Activated CD8-positive, alpha-beta T cell treated with anti-CD3 and anti-CD28 coated beads for 36 hours (primary cell): ENCODE data around the gene ST3GAL4. TPM values are rescaled to one million over a fixed set of nuclear protein-coding genes. Genes with fewer than 3 reads are reported as not detected.

Experiments used
- ATAC-seq: fragments of 200-7000 bp; cut with Tn5 transposase; one replicate; pipeline ENCODE4 v1.10.0; 2021; ENCODE audit warnings: mild to moderate bottlenecking, moderate library complexity
- CTCF ChIA-PET: fragments of 350-600 bp; sonication (Branson Sonifier 250); formaldehyde crosslinking; loops from one replicate; lab custom pipeline; 2021; ENCODE audit warnings: antibody characterized with exemption; lab: Charles Lee
- POLR2A ChIA-PET: fragments of 350-600 bp; sonication (Branson Sonifier 250); formaldehyde crosslinking; loops from one replicate; lab custom pipeline; 2021; ENCODE audit warnings: antibody characterized with exemption; lab: Charles Lee
- DNase-seq: peaks from one replicate; pipeline ENCODE4 v3.0.0-alpha.2; 2020
- H3K27ac Mint-ChIP-seq: one replicate; pipeline ENCODE4 v1.8.0; 2021; ENCODE audit warnings: mild to moderate bottlenecking, mixed read lengths
- H3K27me3 Mint-ChIP-seq: one replicate; pipeline ENCODE4 v1.8.0; 2021; ENCODE audit warnings: mixed read lengths
- H3K36me3 Mint-ChIP-seq: one replicate; pipeline ENCODE4 v1.8.0; 2021; ENCODE audit warnings: low read depth, mixed read lengths
- H3K4me1 Mint-ChIP-seq: one replicate; pipeline ENCODE4 v1.8.0; 2021; ENCODE audit warnings: low read depth, mixed read lengths
- H3K4me3 Mint-ChIP-seq: one replicate; pipeline ENCODE4 v1.8.0; 2021; ENCODE audit warnings: mild to moderate bottlenecking, moderate library complexity, mixed read lengths
- H3K9me3 Mint-ChIP-seq: one replicate; pipeline ENCODE4 v1.8.0; 2021; ENCODE audit warnings: mixed read lengths
- CTCF ChIP-seq: fragments of 200-600 bp; IDR thresholded peaks from one replicate; pipeline ENCODE4 v1.8.0; 2022; ENCODE audit warnings: antibody characterized with exemption, mild to moderate bottlenecking
- intact Hi-C: fragments of 100-400 bp; cut with micrococcal nuclease; formaldehyde crosslinking; loops from one replicate; pipeline ENCODE4 v1.10.0; 2022
- total RNA-seq, 2 experiments: library from RNA; stranded (reverse); gene quantifications; one replicate each; pipeline ENCODE4 v1.2.3, GENCODE V29; 2021

ST3GAL4 gene
- total RNA-seq, 2 experiments from 2014 or later, result 10.7 to 11.7 TPM

- no peak for ATAC-seq
- Mint-ChIP-seq H3K4me1 (peaks cover 15% of the 10 kb centered on the region), H3K27me3 (peaks cover 2% of the 10 kb centered on the region), H3K27ac (no peak overlapping the region), H3K4me3 (no peak overlapping the region), H3K36me3 (no peaks in the 10 kb centered on the region), H3K9me3 (no peaks in the 10 kb centered on the region)
- CTCF ChIA-PET, result no interaction called here
- POLR2A ChIA-PET, result no interaction called here
- intact Hi-C loops, result no loop called here
- no peak for TF ChIP-seq CTCF
- no peak for DNase-seq
Observed at GRCh38 chr11:126461096-126461440, 105.6 kb downstream of the ST3GAL4 start.

DNA sequence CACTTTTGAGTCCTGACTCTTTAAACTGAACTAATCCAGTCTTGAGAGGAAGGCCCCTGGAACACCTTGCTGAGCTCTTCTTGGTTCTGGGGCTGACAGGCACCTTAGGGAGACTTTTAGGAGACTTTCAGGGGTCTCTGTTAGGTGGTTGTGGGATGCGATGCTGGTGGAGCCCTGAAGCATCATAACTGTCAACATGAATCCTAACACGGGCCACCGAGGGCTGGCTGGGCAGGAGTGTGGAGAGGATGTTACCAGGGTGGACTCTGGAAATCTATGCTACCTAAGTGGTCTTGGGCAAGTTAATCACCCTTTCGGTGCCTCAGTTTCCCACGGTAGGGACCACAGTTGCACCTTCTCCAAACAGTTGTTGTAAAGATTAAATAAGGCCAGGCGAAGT, 106.5 kb downstream of the ST3GAL4 start:
- H3K27me3 Mint-ChIP-seq, result peaks cover 4% of the 10 kb centered on the region
- H3K9me3 Mint-ChIP-seq, result no peaks in the 10 kb centered on the region
- H3K27ac Mint-ChIP-seq, result no peak overlapping the region
- no peaks in the 10 kb centered on the region for H3K36me3 Mint-ChIP-seq
- TF ChIP-seq CTCF, result no peak
- intact Hi-C loops, result no loop called here
- POLR2A ChIA-PET, result no interaction called here
- ATAC-seq (no peak), DNase-seq (no peak)
- peaks cover 22% of the 10 kb centered on the region for H3K4me1 Mint-ChIP-seq
- CTCF ChIA-PET, result no interaction called here
- H3K4me3 Mint-ChIP-seq, result no peak overlapping the region

DNA sequence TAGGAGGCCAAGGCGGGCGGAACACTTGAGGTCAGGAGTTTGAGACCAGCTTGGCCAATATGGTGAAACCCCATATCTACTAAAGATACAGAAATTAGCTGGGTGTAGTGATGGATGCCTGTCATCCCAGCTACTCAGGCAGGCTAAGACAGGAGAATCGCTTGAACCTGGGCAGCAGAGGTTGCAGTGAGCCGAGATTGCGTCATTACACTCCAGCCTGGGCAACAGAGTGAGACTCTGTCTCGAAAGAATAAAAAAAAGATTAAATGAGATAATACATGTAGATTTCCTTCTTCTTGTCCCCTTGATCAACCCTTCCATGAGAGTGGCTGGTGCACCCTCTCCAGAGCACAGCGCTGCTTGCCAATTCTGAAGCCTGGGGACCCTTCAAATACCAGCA, 106.9 kb downstream of the ST3GAL4 start:
- POLR2A ChIA-PET, result no interaction called here
- no peak overlapping the region for H3K4me3 Mint-ChIP-seq
- H3K36me3 Mint-ChIP-seq, result no peaks in the 10 kb centered on the region
- TF ChIP-seq CTCF, result no peak
- no peak for DNase-seq
- H3K27ac Mint-ChIP-seq, result no peak overlapping the region
- peaks cover 4% of the 10 kb centered on the region for H3K27me3 Mint-ChIP-seq
- CTCF ChIA-PET, result interaction anchor here (1.4 kb wide), 1 partner anchor 18 kb away, joined by 6 read pairs; no protein-coding TSS in a partner anchor
- ATAC-seq, result no peak
- H3K9me3 Mint-ChIP-seq, result no peaks in the 10 kb centered on the region
- peaks cover 22% of the 10 kb centered on the region for H3K4me1 Mint-ChIP-seq
- intact Hi-C loops, result no loop called here

Other genes starting within 250 kb of the ST3GAL4 start
- gene RPUSD4, start 144.0 kb upstream of the ST3GAL4 start, total RNA-seq, result 10 to 100 TPM; 38.3 to 43.4 TPM
- 1 to 10 TPM; 8.9 to 9.5 TPM for gene FAM118B, start 143.9 kb upstream of the ST3GAL4 start, total RNA-seq
- 100 to 1,000 TPM; 127 to 128 TPM for gene SRPRA, start 86.8 kb upstream of the ST3GAL4 start, total RNA-seq
- gene FOXRED1, start 86.5 kb upstream of the ST3GAL4 start, total RNA-seq, result 10 to 100 TPM; 46.0 to 47.3 TPM
- gene TIRAP, start 72.6 kb upstream of the ST3GAL4 start, total RNA-seq, result 1 to 10 TPM; 4.6 to 4.9 TPM
- 10 to 100 TPM; 17.2 to 18.8 TPM for gene DCPS, start 51.6 kb upstream of the ST3GAL4 start, total RNA-seq